K562 (cell line): ENCODE measurements around the gene ITGB2. TPM values are rescaled to one million over a fixed set of nuclear protein-coding genes. Genes with fewer than 3 reads are reported as not detected.

Experiments
- ADNP ChIP-seq: fragments of 200-800 bp; sonication (Bioruptor generic); IDR thresholded peaks from 2 replicates; pipeline ENCODE4 v1.6.1; 2016; ENCODE audit warnings: missing genetic modification characterization, missing compliant biosample characterization
- ETV5 ChIP-seq: sonication (generic); formaldehyde crosslinking; IDR thresholded peaks from 2 replicates; pipeline ENCODE4 v1.4.0; 2020; ENCODE audit warnings: low read depth, mild to moderate bottlenecking, missing genetic modification reagents
- ETV6 ChIP-seq, 3 experiments: fragments of 150-350 bp in 1 of 3; sonication (generic) in 1 of 3; formaldehyde crosslinking in 1 of 3; IDR thresholded peaks; 2 replicates each; pipeline versions ENCODE4 v1.6.1 to v1.8.0; 2014 to 2022; ENCODE audit warnings: borderline replicate concordance in 2 of 3, low read depth in 2 of 3, antibody characterized with exemption in 1 of 3, low read length in 1 of 3, mild to moderate bottlenecking in 1 of 3, missing genetic modification reagents in 1 of 3
- HNRNPK ChIP-seq: fragments of 200-400 bp; formaldehyde crosslinking; IDR thresholded peaks from one replicate; pipeline ENCODE4 v1.6.1; 2018; ENCODE audit warnings: mild to moderate bottlenecking, low read depth, low read length; ENCODE audit not compliant: poor library complexity, severe bottlenecking
- HSF4 ChIP-seq: fragments of 250-450 bp; sonication (Bioruptor Pico); IDR thresholded peaks from 2 replicates; pipeline ENCODE4 v2.1.2; 2022; ENCODE audit warnings: mild to moderate bottlenecking, moderate library complexity, borderline replicate concordance
- MEF2A ChIP-seq: IDR thresholded peaks from 2 replicates; pipeline ENCODE4 v1.6.1; 2011; ENCODE audit warnings: low read depth, mild to moderate bottlenecking, low read length, moderate library complexity; ENCODE audit not compliant: control insufficient read depth
- MYNN ChIP-seq, 2 experiments: sonication (generic); formaldehyde crosslinking in 1 of 2; IDR thresholded peaks; 2 replicates each; pipeline versions ENCODE4 v1.5.0 to v1.6.1; 2016 to 2020; ENCODE audit warnings: antibody characterized with exemption in 1 of 2, missing genetic modification reagents in 1 of 2
- NCOA1 ChIP-seq: fragments of 450-650 bp; IDR thresholded peaks from 2 replicates; pipeline ENCODE4 v1.6.1; 2016; ENCODE audit warnings: low read depth
- POLR3A ChIP-seq: IDR thresholded peaks from 2 replicates; pipeline ENCODE4 v1.6.1; 2011; ENCODE audit warnings: borderline replicate concordance, mild to moderate bottlenecking, moderate library complexity; ENCODE audit not compliant: insufficient read length, insufficient read depth; ENCODE audit errors: extremely low read depth
- RBM15 ChIP-seq: fragments of 200-400 bp; formaldehyde crosslinking; IDR thresholded peaks from 2 replicates; pipeline ENCODE4 v1.6.1; 2018; ENCODE audit warnings: mild to moderate bottlenecking, low read length, moderate library complexity; ENCODE audit not compliant: insufficient read depth
- SETDB1 ChIP-seq: IDR thresholded peaks from one replicate; pipeline ENCODE4 v1.6.1; 2012; ENCODE audit warnings: low read length, control low read depth, inconsistent platforms
- SMARCA5 ChIP-seq: fragments of 450-650 bp; IDR thresholded peaks from 2 replicates; pipeline ENCODE4 v1.6.1; 2016
- TRIM28 ChIP-seq: fragments of 450-650 bp; IDR thresholded peaks from 2 replicates; pipeline ENCODE4 v1.6.1; 2017
- ZFP30 ChIP-seq: fragments of 250-450 bp; sonication (Bioruptor Pico); IDR thresholded peaks from 2 replicates; pipeline ENCODE4 v1.8.0; 2022; ENCODE audit warnings: moderate library complexity, mild to moderate bottlenecking, inconsistent platforms, borderline replicate concordance
- ZNF143 ChIP-seq: sonication (generic); formaldehyde crosslinking; IDR thresholded peaks from 2 replicates; pipeline ENCODE4 v1.9.0; 2022; ENCODE audit warnings: mild to moderate bottlenecking, missing genetic modification reagents
- ZNF583 ChIP-seq: fragments of 250-450 bp; sonication (Bioruptor Pico); IDR thresholded peaks from 2 replicates; pipeline ENCODE4 v1.4.0; 2020
- ZNF586 ChIP-seq: fragments of 450-650 bp; formaldehyde crosslinking; conservative IDR thresholded peaks from 2 replicates; pipeline ENCODE4 v1.4.0; 2020; ENCODE audit warnings: mild to moderate bottlenecking, moderate library complexity
- polyA plus RNA-seq, 8 experiments: library from polyadenylated mRNA; depleted of rRNA in 4 of 8; stranded (reverse) in 5 of 8; unstranded in 3 of 8; fragments of >200 nt; fragmentation: Nextera tagmentation in 2 of 8; fragmentation: Illumina TruSeq in 1 of 8; extraction: Ambion mirVana in 2 of 8; extraction: Trizol in 1 of 8; gene quantifications; 2 replicates each; pipeline versions ENCODE4 v1.2.1 to v1.2.3, GENCODE V29; 2011 to 2014; ENCODE audit warnings: inconsistent platforms in 1 of 8, missing spikeins in 1 of 8
- total RNA-seq, 7 experiments: library from RNA; depleted of rRNA in 6 of 7; stranded (reverse); fragments of >200 nt in 6 of 7; fragmentation: Illumina TruSeq in 2 of 7; extraction: Trizol in 2 of 7; gene quantifications; 2 replicates each; pipeline versions ENCODE4 v1.2.1 to v1.2.3, GENCODE V29; 2011 to 2021; ENCODE audit warnings: low replicate concordance in 1 of 7
- TF ChIP-seq, protein P1 (sequence below): fragments of 450-650 bp; IDR thresholded peaks from 2 replicates; pipeline ENCODE4 v1.6.1; 2016; ENCODE audit warnings: mild to moderate bottlenecking, moderate library complexity
- TF ChIP-seq, protein P2 (sequence below): fragments of 250-450 bp; sonication (Bioruptor Pico); IDR thresholded peaks from 2 replicates; pipeline ENCODE4 v1.8.0; 2021; ENCODE audit warnings: moderate library complexity, mild to moderate bottlenecking, inconsistent platforms

ITGB2 gene
- total and polyA plus RNA-seq, 9 of the 15 experiments (the other 6 are each of a cell fraction or from before 2014, with no cell fraction given), result 0.07 to 1.3 (median 0.51) TPM; not detected in 2

DNA sequence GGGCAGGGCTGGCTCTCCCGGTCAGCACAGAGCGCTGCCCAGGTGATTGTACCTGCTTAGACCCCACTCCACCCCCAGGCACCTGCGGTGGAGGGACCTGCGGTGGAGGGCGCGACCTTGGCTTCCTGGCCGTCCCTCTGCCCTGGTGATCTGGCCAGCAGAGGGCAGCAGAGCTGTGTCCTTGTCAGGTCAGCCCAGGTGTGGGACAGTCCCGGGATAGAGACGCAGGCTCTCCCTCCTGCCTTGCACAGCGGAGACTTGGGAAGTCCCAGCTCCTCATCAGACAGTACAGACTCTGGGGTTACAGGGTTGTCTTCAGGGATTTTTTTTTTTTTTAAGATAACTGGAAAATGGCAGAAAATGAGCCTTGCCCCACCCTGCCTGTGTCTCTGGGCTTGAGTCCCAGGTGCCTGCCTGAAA lies 29.1 kb upstream of the ITGB2 start (continued):
- TF ChIP-seq MYNN (IDR thresholded peaks at IDR 0.05) (no peak), MYNN (CRISPR knock-in tag; IDR thresholded peaks at IDR 0.05) (no peak), TRIM28 (no peak), HSF4 (CRISPR knock-in tag) (no peak), SETDB1 (no peak), ETV5 (CRISPR knock-in tag) (no peak), POLR3A (no peak), ADNP (tag) (no peak), ZFP30 (CRISPR knock-in tag) (no peak), ETV6 (IDR thresholded peaks at IDR 0.05; ENCODE audit: borderline replicate concordance in 1 of 2, low read depth in 2 of 2, low read length in 1 of 2) (no peak), ETV6 (CRISPR knock-in tag; IDR thresholded peaks at IDR 0.05; ENCODE audit: borderline replicate concordance) (no peak), ZNF586 (CRISPR knock-in tag) (no peak), RBM15 (no peak), SMARCA5 (no peak), HNRNPK (no peak), ZNF583 (CRISPR knock-in tag) (no peak), NCOA1 (no peak), MEF2A (no peak), ZNF143 (no peak)
- TF ChIP-seq, protein P1, sequence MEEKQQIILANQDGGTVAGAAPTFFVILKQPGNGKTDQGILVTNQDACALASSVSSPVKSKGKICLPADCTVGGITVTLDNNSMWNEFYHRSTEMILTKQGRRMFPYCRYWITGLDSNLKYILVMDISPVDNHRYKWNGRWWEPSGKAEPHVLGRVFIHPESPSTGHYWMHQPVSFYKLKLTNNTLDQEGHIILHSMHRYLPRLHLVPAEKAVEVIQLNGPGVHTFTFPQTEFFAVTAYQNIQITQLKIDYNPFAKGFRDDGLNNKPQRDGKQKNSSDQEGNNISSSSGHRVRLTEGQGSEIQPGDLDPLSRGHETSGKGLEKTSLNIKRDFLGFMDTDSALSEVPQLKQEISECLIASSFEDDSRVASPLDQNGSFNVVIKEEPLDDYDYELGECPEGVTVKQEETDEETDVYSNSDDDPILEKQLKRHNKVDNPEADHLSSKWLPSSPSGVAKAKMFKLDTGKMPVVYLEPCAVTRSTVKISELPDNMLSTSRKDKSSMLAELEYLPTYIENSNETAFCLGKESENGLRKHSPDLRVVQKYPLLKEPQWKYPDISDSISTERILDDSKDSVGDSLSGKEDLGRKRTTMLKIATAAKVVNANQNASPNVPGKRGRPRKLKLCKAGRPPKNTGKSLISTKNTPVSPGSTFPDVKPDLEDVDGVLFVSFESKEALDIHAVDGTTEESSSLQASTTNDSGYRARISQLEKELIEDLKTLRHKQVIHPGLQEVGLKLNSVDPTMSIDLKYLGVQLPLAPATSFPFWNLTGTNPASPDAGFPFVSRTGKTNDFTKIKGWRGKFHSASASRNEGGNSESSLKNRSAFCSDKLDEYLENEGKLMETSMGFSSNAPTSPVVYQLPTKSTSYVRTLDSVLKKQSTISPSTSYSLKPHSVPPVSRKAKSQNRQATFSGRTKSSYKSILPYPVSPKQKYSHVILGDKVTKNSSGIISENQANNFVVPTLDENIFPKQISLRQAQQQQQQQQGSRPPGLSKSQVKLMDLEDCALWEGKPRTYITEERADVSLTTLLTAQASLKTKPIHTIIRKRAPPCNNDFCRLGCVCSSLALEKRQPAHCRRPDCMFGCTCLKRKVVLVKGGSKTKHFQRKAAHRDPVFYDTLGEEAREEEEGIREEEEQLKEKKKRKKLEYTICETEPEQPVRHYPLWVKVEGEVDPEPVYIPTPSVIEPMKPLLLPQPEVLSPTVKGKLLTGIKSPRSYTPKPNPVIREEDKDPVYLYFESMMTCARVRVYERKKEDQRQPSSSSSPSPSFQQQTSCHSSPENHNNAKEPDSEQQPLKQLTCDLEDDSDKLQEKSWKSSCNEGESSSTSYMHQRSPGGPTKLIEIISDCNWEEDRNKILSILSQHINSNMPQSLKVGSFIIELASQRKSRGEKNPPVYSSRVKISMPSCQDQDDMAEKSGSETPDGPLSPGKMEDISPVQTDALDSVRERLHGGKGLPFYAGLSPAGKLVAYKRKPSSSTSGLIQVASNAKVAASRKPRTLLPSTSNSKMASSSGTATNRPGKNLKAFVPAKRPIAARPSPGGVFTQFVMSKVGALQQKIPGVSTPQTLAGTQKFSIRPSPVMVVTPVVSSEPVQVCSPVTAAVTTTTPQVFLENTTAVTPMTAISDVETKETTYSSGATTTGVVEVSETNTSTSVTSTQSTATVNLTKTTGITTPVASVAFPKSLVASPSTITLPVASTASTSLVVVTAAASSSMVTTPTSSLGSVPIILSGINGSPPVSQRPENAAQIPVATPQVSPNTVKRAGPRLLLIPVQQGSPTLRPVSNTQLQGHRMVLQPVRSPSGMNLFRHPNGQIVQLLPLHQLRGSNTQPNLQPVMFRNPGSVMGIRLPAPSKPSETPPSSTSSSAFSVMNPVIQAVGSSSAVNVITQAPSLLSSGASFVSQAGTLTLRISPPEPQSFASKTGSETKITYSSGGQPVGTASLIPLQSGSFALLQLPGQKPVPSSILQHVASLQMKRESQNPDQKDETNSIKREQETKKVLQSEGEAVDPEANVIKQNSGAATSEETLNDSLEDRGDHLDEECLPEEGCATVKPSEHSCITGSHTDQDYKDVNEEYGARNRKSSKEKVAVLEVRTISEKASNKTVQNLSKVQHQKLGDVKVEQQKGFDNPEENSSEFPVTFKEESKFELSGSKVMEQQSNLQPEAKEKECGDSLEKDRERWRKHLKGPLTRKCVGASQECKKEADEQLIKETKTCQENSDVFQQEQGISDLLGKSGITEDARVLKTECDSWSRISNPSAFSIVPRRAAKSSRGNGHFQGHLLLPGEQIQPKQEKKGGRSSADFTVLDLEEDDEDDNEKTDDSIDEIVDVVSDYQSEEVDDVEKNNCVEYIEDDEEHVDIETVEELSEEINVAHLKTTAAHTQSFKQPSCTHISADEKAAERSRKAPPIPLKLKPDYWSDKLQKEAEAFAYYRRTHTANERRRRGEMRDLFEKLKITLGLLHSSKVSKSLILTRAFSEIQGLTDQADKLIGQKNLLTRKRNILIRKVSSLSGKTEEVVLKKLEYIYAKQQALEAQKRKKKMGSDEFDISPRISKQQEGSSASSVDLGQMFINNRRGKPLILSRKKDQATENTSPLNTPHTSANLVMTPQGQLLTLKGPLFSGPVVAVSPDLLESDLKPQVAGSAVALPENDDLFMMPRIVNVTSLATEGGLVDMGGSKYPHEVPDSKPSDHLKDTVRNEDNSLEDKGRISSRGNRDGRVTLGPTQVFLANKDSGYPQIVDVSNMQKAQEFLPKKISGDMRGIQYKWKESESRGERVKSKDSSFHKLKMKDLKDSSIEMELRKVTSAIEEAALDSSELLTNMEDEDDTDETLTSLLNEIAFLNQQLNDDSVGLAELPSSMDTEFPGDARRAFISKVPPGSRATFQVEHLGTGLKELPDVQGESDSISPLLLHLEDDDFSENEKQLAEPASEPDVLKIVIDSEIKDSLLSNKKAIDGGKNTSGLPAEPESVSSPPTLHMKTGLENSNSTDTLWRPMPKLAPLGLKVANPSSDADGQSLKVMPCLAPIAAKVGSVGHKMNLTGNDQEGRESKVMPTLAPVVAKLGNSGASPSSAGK, result no peak
- TF ChIP-seq, protein P2, sequence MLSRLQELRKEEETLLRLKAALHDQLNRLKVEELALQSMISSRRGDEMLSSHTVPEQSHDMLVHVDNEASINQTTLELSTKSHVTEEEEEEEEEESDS, result no peak
